ENCODE results near the gene CEACAM7.

DNA sequence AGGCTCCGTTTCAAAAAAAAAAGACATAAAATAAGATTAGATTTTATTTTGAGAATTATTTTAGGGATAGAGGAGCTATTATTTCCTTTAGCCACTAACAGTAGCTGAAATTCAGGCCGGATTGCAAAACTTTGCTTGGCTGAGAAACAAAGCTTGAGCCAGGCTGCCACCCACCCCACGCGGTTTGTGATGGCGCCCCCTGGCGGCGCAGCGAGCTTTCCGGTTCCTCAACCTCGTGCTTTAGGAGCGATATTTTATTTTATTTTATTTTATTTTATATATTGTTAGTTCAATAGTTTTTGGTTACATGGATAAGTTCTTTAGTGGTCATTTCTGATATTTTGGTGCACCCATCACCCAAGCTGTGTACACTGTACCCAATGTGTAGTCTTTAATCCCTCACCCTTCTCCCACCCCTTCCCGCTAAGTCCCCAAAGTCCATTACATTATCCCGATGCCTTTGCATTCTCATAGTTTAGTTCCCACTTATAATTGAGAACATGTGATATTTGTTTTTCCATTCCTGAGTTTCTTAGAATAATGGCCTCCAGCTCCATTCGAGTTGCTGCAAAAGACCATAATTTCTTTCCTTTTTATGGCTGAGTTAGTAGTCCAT lies 41.4 kb downstream of the CEACAM7 start:
- TF ChIP-seq, protein P1, sequence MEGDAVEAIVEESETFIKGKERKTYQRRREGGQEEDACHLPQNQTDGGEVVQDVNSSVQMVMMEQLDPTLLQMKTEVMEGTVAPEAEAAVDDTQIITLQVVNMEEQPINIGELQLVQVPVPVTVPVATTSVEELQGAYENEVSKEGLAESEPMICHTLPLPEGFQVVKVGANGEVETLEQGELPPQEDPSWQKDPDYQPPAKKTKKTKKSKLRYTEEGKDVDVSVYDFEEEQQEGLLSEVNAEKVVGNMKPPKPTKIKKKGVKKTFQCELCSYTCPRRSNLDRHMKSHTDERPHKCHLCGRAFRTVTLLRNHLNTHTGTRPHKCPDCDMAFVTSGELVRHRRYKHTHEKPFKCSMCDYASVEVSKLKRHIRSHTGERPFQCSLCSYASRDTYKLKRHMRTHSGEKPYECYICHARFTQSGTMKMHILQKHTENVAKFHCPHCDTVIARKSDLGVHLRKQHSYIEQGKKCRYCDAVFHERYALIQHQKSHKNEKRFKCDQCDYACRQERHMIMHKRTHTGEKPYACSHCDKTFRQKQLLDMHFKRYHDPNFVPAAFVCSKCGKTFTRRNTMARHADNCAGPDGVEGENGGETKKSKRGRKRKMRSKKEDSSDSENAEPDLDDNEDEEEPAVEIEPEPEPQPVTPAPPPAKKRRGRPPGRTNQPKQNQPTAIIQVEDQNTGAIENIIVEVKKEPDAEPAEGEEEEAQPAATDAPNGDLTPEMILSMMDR (IDR thresholded peaks at IDR 0.05; ENCODE audit: low read depth, low read length): peak; percentile 51
- no peak for TF ChIP-seq POLR2A (IDR thresholded peaks at IDR 0.05; ENCODE audit: extremely low read depth, insufficient read length)
- TF ChIP-seq MYC (IDR thresholded peaks at IDR 0.05; ENCODE audit: low read depth, low read length): no peak

Data from NB4 (cell line).